AG08396 (cell line): ENCODE data around the gene EIF1B.

ENCODE experiments used
- DNase-seq: peaks from one replicate; pipeline ENCODE4 v3.0.0; 2012; ENCODE audit warnings: low spot score, mixed read lengths

The EIF1B gene

GRCh38 chr3:40340541-40341170, 31.1 kb downstream of the EIF1B start:
- no peak for DNase-seq

- DNase-seq: no peak
These were observed 32.2 kb downstream of the EIF1B start for GRCh38 chr3:40341671-40342070.

GRCh38 chr3:40350529-40350928, 41.0 kb downstream of the EIF1B start:
- DNase-seq: no peak

GRCh38 chr3:40355410-40355809, 45.9 kb downstream of the EIF1B start:
- DNase-seq: no peak

GRCh38 chr3:40358454-40358853, 48.9 kb downstream of the EIF1B start:
- no peak for DNase-seq
